ENCODE measurements around the gene POU2F1. TPM values are rescaled to one million over a fixed set of nuclear protein-coding genes. Genes with fewer than 3 reads are reported as not detected.

POU2F1 gene
- total and polyA plus RNA-seq, 9 donors: 3.9 to 24.6 (median 17.0) TPM

DNA sequence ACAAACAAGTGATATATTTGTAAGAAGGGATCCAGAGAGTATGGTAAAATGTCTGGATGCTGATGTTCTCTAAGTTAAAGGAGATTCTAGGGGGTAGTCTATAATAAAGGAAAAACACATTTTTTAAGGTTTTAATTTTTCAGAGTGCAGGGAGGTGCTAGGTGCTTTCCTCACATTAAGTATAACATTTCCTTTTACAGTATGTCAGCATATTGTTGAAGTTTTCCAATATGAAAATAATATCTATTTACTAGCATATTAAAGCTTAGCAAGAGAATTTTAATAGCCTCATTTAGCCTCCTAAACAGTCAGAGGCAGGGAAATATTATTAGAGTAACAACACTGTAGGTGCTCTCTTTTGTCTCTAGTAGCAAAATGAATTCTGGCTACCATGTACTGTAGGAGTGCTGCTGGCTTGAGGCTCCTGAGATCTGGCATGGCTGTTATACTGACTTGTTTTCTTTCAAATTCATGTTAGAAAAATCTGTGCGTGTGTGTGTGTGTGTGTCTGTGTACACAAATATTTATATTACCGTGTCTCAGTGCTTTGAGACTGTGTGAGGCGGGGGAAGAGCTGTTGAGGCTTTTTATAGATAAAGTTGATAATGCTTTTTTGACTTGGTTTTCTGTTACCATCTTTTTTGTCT is 71.0 kb downstream of the POU2F1 start:
- DNase-seq: no peak
- 51 to 62% (median 57%) methylated on average over 3 of the region's 3 CpGs for WGBS, 3 donors
- H3K4me1 ChIP-seq (ENCODE audit: insufficient read depth): peaks cover 4% of the 10 kb centered on the region

DNA sequence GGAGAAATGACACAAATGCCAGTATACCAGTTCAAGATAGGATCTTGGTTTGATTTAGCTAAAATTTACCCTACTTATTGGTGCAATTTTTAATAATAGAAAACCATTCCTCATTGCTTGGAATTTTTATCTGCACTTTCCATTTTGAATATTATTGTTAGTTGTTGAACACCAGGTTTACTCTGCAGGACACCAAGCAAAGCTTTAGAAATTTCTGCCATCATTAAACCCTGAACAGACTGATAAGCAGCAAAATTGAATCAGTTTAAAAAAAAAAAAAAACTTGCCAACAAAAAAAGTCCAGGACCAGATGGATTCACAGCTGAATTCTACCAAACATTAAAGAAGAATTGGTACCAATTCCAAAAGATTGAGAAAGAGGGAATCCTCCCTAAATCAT is 71.5 kb downstream of the POU2F1 start:
- intact Hi-C loops (cut with DNase I): no loop called here
- no peak for DNase-seq
- no peaks in the 10 kb centered on the region for H3K36me3 ChIP-seq
- H3K4me3 ChIP-seq: no peak overlapping the region
- TF ChIP-seq EP300 (IDR thresholded peaks at IDR 0.05): no peak
- TF ChIP-seq, protein P1, sequence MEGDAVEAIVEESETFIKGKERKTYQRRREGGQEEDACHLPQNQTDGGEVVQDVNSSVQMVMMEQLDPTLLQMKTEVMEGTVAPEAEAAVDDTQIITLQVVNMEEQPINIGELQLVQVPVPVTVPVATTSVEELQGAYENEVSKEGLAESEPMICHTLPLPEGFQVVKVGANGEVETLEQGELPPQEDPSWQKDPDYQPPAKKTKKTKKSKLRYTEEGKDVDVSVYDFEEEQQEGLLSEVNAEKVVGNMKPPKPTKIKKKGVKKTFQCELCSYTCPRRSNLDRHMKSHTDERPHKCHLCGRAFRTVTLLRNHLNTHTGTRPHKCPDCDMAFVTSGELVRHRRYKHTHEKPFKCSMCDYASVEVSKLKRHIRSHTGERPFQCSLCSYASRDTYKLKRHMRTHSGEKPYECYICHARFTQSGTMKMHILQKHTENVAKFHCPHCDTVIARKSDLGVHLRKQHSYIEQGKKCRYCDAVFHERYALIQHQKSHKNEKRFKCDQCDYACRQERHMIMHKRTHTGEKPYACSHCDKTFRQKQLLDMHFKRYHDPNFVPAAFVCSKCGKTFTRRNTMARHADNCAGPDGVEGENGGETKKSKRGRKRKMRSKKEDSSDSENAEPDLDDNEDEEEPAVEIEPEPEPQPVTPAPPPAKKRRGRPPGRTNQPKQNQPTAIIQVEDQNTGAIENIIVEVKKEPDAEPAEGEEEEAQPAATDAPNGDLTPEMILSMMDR (IDR thresholded peaks at IDR 0.05): no peak
- TF ChIP-seq POLR2A (IDR thresholded peaks at IDR 0.05): no peak
- no peak overlapping the region for H3K27ac ChIP-seq
- peaks cover 4% of the 10 kb centered on the region for H3K4me1 ChIP-seq (ENCODE audit: insufficient read depth)
- no peaks in the 10 kb centered on the region for H3K9me3 ChIP-seq
- H3K27me3 ChIP-seq: no peaks in the 10 kb centered on the region

More for the DNA sequence above, 71.0 kb downstream of the POU2F1 start:
- no peak overlapping the region for H3K27ac ChIP-seq
- TF ChIP-seq EP300 (IDR thresholded peaks at IDR 0.05) (no peak), POLR2A (IDR thresholded peaks at IDR 0.05) (no peak)
- TF ChIP-seq, protein P1 (IDR thresholded peaks at IDR 0.05): no peak
- H3K4me3 ChIP-seq: no peak overlapping the region
- intact Hi-C loops (cut with DNase I): no loop called here
- H3K36me3 ChIP-seq: no peaks in the 10 kb centered on the region
- no peaks in the 10 kb centered on the region for H3K27me3 ChIP-seq
- no peaks in the 10 kb centered on the region for H3K9me3 ChIP-seq

DNA sequence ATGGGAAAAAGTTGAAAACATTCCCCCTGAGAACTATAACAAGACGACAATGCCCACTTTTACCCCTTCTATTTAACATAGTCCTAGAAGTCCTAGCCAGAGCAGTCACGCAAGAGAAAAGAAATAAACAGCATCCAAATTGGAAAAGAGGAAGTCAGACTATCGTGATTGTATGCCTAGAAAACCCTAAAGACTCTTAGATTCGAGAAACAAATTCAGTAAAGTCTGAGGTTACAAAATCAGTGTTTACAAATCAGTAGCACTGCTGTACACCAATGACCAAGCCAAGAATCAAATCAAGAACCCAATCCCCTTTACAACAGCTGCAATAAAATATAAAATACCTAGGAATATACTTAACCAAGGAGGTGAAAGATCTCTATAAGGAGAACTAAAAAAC is 72.4 kb downstream of the POU2F1 start:
- Histone ChIP-seq H3K4me3 (no peak overlapping the region), H3K9me3 (no peaks in the 10 kb centered on the region), H3K4me1 (ENCODE audit: insufficient read depth) (peaks cover 4% of the 10 kb centered on the region), H3K36me3 (no peaks in the 10 kb centered on the region), H3K27me3 (no peaks in the 10 kb centered on the region), H3K27ac (no peak overlapping the region)
- DNase-seq: no peak
- intact Hi-C loops (cut with DNase I): no loop called here
- WGBS, 3 donors: 97% methylated on average over 4 of the region's 4 CpGs
- TF ChIP-seq, protein P1 (IDR thresholded peaks at IDR 0.05): no peak
- TF ChIP-seq POLR2A (IDR thresholded peaks at IDR 0.05) (no peak), EP300 (IDR thresholded peaks at IDR 0.05) (no peak)

DNA sequence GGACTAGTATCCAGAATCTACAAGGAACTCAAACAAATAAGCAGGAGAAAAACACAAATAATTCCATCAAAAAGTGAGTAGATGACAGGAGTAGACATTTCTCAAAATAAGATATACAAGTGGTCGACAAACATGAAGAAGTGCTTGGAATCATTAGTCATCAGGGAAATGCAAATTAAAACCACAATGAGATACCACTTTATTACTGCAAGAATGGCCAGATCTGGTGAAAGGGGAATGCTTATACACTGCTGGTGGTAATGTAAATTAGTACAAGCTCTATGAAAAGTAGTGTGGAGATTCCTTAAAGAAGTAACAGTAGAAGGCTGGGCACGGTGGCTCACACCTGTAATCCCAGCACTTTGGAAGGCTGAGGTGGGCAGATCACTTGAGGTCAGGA is 73.8 kb downstream of the POU2F1 start:
- intact Hi-C loops (cut with DNase I): no loop called here
- Histone ChIP-seq H3K9me3 (no peaks in the 10 kb centered on the region), H3K27ac (no peak overlapping the region), H3K27me3 (no peaks in the 10 kb centered on the region), H3K4me3 (no peak overlapping the region), H3K36me3 (no peaks in the 10 kb centered on the region), H3K4me1 (ENCODE audit: insufficient read depth) (peaks cover 2% of the 10 kb centered on the region)
- DNase-seq: no peak
- WGBS, 3 donors: 86 to 93% (median 88%) methylated on average over 2 of the region's 2 CpGs
- TF ChIP-seq POLR2A (IDR thresholded peaks at IDR 0.05) (no peak), EP300 (IDR thresholded peaks at IDR 0.05) (no peak)
- TF ChIP-seq, protein P1 (IDR thresholded peaks at IDR 0.05): no peak

Measured in ovary (tissue), 9 donors.